ENCODE measurements around the gene DYNC1H1. TPM values are rescaled to one million over a fixed set of nuclear protein-coding genes. Genes with fewer than 3 reads are reported as not detected.

DYNC1H1 gene
- total and polyA plus RNA-seq, 5 donors: 188 to 411 (median 288) TPM

GRCh38 chr14:101997429-101998336 is 33.3 kb downstream of the DYNC1H1 start:
- ATAC-seq (no peak), DNase-seq (no peak)
- 87% methylated on average over 18 of the region's 18 CpGs for WGBS
- no peak overlapping the region for H3K4me3 ChIP-seq (ENCODE audit: low read length)
- no peaks in the 10 kb centered on the region for H3K9me3 ChIP-seq (ENCODE audit: control insufficient read depth, low read length)
- intact Hi-C loops (cut with DNase I): no loop called here
- no peaks in the 10 kb centered on the region for H3K27me3 ChIP-seq (ENCODE audit: control insufficient read depth, insufficient read depth)
- H3K27ac ChIP-seq (ENCODE audit: low read length): no peak overlapping the region
- no peaks in the 10 kb centered on the region for H3K4me1 ChIP-seq (ENCODE audit: control insufficient read depth, insufficient read depth, low read length)

- Histone ChIP-seq H3K9me3 (ENCODE audit: control insufficient read depth, low read length) (no peaks in the 10 kb centered on the region), H3K4me3 (ENCODE audit: low read length) (no peak overlapping the region), H3K27me3 (ENCODE audit: control insufficient read depth, insufficient read depth) (no peaks in the 10 kb centered on the region), H3K4me1 (ENCODE audit: control insufficient read depth, insufficient read depth, low read length) (no peaks in the 10 kb centered on the region), H3K27ac (ENCODE audit: low read length) (no peak overlapping the region)
- ATAC-seq: no peak
- no peak for DNase-seq
- WGBS: 90% methylated on average over 12 of the region's 12 CpGs
- intact Hi-C loops (cut with DNase I): no loop called here
Measured at GRCh38 chr14:102000902-102001301, 36.5 kb downstream of the DYNC1H1 start.

- ATAC-seq (no peak), DNase-seq (no peak)
- WGBS: 79% methylated on average over 9 of the region's 9 CpGs
Measured at GRCh38 chr14:102005336-102005735, 41.0 kb downstream of the DYNC1H1 start.

DNA sequence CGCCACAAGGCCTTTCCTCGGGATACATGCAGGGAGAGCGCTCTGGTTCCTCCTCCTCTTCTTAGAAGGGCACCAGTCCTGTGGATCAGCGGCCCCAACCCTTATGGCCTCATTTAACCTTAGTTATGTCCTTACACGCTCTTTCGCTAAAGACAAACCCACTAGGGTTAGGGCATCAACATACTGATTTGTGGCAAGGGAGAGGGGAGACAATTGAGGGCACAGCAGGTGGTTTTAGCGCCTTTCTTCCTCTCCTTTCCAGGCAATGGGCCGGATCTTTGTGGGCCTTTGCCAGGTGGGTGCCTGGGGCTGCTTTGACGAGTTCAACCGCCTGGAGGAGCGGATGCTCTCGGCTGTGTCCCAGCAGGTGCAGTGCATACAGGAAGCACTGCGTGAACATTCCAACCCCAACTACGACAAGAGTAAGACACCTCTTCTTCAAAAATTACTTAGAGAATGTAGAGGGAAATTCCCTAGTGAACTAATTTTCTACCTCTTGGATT is 43.6 kb downstream of the DYNC1H1 start:
- no peak for ATAC-seq
- 92% methylated on average over 14 of the region's 14 CpGs for WGBS
- DNase-seq: no peak
- H3K4me1 ChIP-seq (ENCODE audit: control insufficient read depth, insufficient read depth, low read length): no peaks in the 10 kb centered on the region
- intact Hi-C loops (cut with DNase I): no loop called here
- H3K27me3 ChIP-seq (ENCODE audit: control insufficient read depth, insufficient read depth): no peaks in the 10 kb centered on the region
- H3K4me3 ChIP-seq (ENCODE audit: low read length): no peak overlapping the region
- no peak overlapping the region for H3K27ac ChIP-seq (ENCODE audit: low read length)
- H3K9me3 ChIP-seq (ENCODE audit: control insufficient read depth, low read length): no peaks in the 10 kb centered on the region

More at GRCh38 chr14:102005336-102005735, 41.0 kb downstream of the DYNC1H1 start:
- Histone ChIP-seq H3K4me1 (ENCODE audit: control insufficient read depth, insufficient read depth, low read length) (no peaks in the 10 kb centered on the region), H3K27me3 (ENCODE audit: control insufficient read depth, insufficient read depth) (no peaks in the 10 kb centered on the region), H3K27ac (ENCODE audit: low read length) (no peak overlapping the region), H3K4me3 (ENCODE audit: low read length) (no peak overlapping the region), H3K9me3 (ENCODE audit: control insufficient read depth, low read length) (no peaks in the 10 kb centered on the region)
- intact Hi-C loops (cut with DNase I): no loop called here

- Histone ChIP-seq H3K27me3 (ENCODE audit: control insufficient read depth, insufficient read depth) (no peaks in the 10 kb centered on the region), H3K27ac (ENCODE audit: low read length) (no peak overlapping the region), H3K4me1 (ENCODE audit: control insufficient read depth, insufficient read depth, low read length) (no peaks in the 10 kb centered on the region), H3K4me3 (ENCODE audit: low read length) (no peak overlapping the region), H3K9me3 (ENCODE audit: control insufficient read depth, low read length) (no peaks in the 10 kb centered on the region)
- ATAC-seq (no peak), DNase-seq (no peak)
- intact Hi-C loops (cut with DNase I): no loop called here
- WGBS: 77% methylated on average over 8 of the region's 8 CpGs
Measured at GRCh38 chr14:102008891-102009290, 44.5 kb downstream of the DYNC1H1 start.

DNA sequence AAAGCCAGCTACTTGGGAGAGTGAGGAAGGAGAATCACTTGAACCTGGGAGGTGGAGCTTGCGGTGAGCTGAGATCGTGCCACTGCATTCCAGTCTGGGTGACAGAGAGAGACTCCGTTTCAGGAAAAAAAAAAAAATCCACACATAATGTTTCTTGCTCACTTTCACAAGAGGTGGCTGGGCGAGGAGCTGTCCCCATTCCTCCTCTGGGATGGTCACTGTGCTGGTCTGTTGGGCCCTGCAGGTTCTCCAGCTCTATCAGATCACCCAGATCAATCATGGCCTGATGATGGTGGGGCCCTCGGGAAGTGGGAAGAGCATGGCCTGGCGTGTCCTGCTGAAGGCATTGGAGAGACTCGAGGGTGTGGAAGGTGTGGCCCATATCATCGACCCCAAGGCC is 47.3 kb downstream of the DYNC1H1 start:
- WGBS: 85% methylated on average over 8 of the region's 8 CpGs
- Histone ChIP-seq H3K27ac (ENCODE audit: low read length) (no peak overlapping the region), H3K27me3 (ENCODE audit: control insufficient read depth, insufficient read depth) (no peaks in the 10 kb centered on the region), H3K4me3 (ENCODE audit: low read length) (no peak overlapping the region), H3K4me1 (ENCODE audit: control insufficient read depth, insufficient read depth, low read length) (no peaks in the 10 kb centered on the region), H3K9me3 (ENCODE audit: control insufficient read depth, low read length) (no peaks in the 10 kb centered on the region)
- intact Hi-C loops (cut with DNase I): no loop called here
- ATAC-seq (no peak), DNase-seq (no peak)

DNA sequence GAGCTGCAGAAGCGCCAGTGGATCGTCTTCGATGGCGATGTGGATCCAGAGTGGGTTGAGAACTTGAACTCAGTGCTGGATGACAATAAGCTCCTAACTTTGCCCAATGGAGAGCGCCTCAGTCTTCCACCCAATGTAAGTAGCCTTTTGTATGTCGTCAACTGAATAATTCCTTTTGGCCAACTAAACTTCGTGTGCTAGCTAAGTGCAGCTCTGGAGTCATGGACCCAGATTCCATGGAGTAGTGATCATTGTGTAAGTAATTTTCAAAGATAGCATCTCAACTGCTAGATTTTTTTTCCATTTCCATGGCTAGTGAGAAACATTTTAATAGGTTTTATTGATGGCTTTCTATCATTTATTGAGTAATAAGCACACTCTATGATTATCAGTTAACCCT is 48.0 kb downstream of the DYNC1H1 start:
- intact Hi-C loops (cut with DNase I): no loop called here
- H3K4me3 ChIP-seq (ENCODE audit: low read length): no peak overlapping the region
- no peaks in the 10 kb centered on the region for H3K9me3 ChIP-seq (ENCODE audit: control insufficient read depth, low read length)
- 94% methylated on average over 7 of the region's 7 CpGs for WGBS
- H3K4me1 ChIP-seq (ENCODE audit: control insufficient read depth, insufficient read depth, low read length): no peaks in the 10 kb centered on the region
- H3K27me3 ChIP-seq (ENCODE audit: control insufficient read depth, insufficient read depth): no peaks in the 10 kb centered on the region
- ATAC-seq (no peak), DNase-seq (no peak)
- H3K27ac ChIP-seq (ENCODE audit: low read length): no peak overlapping the region

DNA sequence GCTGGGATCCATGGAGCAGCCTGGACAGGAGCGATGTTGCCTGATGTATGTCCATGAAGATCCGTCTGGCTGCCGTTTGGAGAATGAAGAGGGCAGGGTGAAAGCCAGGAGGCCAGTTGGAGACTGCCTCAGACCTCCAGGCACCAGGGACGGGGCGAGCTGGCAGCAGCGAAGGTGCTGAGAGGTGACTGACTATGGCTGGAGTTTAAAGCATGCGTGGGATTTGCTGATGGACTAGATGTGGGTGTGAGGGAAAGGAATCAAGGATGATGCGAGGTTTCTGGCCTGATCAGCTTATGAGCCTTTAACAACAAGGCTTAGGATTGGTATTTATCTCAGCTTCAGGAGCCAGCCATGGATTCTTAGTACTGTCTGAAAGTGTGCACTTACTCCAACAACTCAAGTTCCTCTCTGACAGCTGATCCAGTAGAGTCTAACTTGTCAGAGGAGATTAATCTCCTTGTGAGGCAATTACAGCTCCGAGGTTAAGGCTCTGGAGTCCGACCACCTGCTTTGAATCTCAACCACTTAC is 49.4 kb downstream of the DYNC1H1 start:
- WGBS: 84% methylated on average over 10 of the region's 10 CpGs
- intact Hi-C loops (cut with DNase I): no loop called here
- H3K4me1 ChIP-seq (ENCODE audit: control insufficient read depth, insufficient read depth, low read length): no peaks in the 10 kb centered on the region
- H3K27me3 ChIP-seq (ENCODE audit: control insufficient read depth, insufficient read depth): no peaks in the 10 kb centered on the region
- DNase-seq (no peak), ATAC-seq (peak in 1 of 2 donors; percentile 7)
- no peak overlapping the region for H3K27ac ChIP-seq (ENCODE audit: low read length)
- no peaks in the 10 kb centered on the region for H3K9me3 ChIP-seq (ENCODE audit: control insufficient read depth, low read length)
- H3K4me3 ChIP-seq (ENCODE audit: low read length): no peak overlapping the region

DNA sequence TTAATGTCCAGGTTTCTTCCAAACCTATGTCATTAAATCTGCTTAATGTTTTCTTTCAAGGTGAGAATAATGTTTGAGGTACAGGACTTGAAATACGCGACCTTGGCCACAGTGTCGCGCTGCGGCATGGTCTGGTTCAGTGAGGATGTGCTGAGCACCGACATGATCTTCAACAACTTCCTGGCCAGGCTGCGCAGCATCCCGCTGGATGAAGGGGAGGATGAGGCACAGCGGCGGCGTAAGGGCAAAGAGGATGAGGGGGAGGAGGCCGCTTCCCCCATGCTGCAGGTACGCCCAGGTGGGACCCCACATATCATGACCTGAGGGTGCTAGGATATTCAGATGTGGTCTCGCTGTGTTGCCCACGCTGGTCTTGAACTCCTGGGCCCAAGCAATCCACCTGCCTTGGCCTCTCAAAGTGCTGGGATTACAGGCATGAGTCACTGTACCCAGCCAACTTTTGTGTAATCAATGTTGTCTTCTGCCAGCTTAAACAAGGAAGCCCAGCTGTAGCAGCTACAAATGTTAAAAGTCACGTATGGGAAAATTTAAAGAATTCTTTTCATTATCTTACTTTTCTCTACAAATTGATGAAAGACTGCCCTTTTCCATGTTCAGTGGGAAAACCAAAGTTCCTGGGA is 50.8 kb downstream of the DYNC1H1 start:
- peak in 1 of 3 donors; percentile 29 for DNase-seq

DNA sequence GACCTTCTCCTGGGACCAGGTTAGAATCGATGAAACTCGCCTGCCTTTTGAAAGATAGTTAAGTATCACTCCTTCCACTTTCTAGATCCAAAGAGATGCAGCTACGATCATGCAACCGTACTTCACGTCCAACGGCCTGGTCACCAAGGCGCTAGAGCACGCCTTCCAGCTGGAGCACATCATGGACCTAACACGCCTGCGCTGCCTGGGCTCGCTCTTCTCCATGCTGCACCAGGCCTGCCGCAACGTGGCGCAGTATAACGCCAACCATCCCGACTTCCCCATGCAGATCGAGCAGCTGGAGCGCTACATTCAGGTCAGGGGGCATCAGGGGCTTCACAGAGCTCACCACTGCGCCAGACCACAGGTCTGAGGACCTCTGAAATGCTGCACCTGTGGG is 51.4 kb downstream of the DYNC1H1 start:
- intact Hi-C loops (cut with DNase I): no loop called here
- ATAC-seq: no peak
- 96% methylated on average over 19 of the region's 19 CpGs for WGBS
- Histone ChIP-seq H3K27ac (ENCODE audit: low read length) (no peak overlapping the region), H3K4me3 (ENCODE audit: low read length) (no peak overlapping the region), H3K9me3 (ENCODE audit: control insufficient read depth, low read length) (no peaks in the 10 kb centered on the region), H3K27me3 (ENCODE audit: control insufficient read depth, insufficient read depth) (no peaks in the 10 kb centered on the region), H3K4me1 (ENCODE audit: control insufficient read depth, insufficient read depth, low read length) (no peaks in the 10 kb centered on the region)
- no peak for DNase-seq

More for the DNA sequence above, 50.8 kb downstream of the DYNC1H1 start:
- H3K4me3 ChIP-seq (ENCODE audit: low read length): no peak overlapping the region
- H3K27ac ChIP-seq (ENCODE audit: low read length): no peak overlapping the region
- no peak for ATAC-seq
- WGBS: 95% methylated on average over 16 of the region's 16 CpGs
- H3K9me3 ChIP-seq (ENCODE audit: control insufficient read depth, low read length): no peaks in the 10 kb centered on the region
- no peaks in the 10 kb centered on the region for H3K4me1 ChIP-seq (ENCODE audit: control insufficient read depth, insufficient read depth, low read length)
- no peaks in the 10 kb centered on the region for H3K27me3 ChIP-seq (ENCODE audit: control insufficient read depth, insufficient read depth)
- intact Hi-C loops (cut with DNase I): no loop called here
